Spleen (tissue), 11 donors: ENCODE data around the gene ARVCF. TPM values are rescaled to one million over a fixed set of nuclear protein-coding genes. Genes with fewer than 3 reads are reported as not detected.

Source experiments
- DNase-seq: peaks from one replicate; pipeline ENCODE4 v3.0.0-alpha.2; 2020
- H3K27ac ChIP-seq, 8 donors: fragments of 200-600 bp; sonication (generic) in 7 of 8; 1 replicate in 4 of 8; 2 replicates in 4 of 8; pipeline versions ENCODE4 v1.5.0 to v1.8.0; 2016 to 2021; ENCODE audit warnings: inconsistent platforms in 4 of 8, mild to moderate bottlenecking in 4 of 8, moderate library complexity in 1 of 8
- H3K27me3 ChIP-seq, 7 donors: fragments of 200-600 bp; sonication (generic) in 6 of 7; replicated peaks in 1 of 7; 1 replicate in 4 of 7; 2 replicates in 3 of 7; pipeline versions ENCODE4 v1.5.0 to v1.8.0; 2016 to 2021; ENCODE audit warnings: inconsistent platforms in 3 of 7, mild to moderate bottlenecking in 1 of 7
- H3K36me3 ChIP-seq, 6 donors: fragments of 200-600 bp; sonication (generic) in 5 of 6; 1 replicate in 4 of 6; 2 replicates in 2 of 6; pipeline versions ENCODE4 v1.5.0 to v1.8.0; 2016 to 2021; ENCODE audit warnings: inconsistent platforms in 2 of 6
- H3K4me1 ChIP-seq, 6 donors: fragments of 200-600 bp; sonication (generic) in 5 of 6; 1 replicate in 3 of 6; 2 replicates in 3 of 6; pipeline versions ENCODE4 v1.5.0 to v1.8.0; 2016 to 2021; ENCODE audit warnings: inconsistent platforms in 3 of 6
- H3K4me3 ChIP-seq, 8 donors: fragments of 200-600 bp; sonication (generic) in 7 of 8; 1 replicate in 4 of 8; 2 replicates in 4 of 8; pipeline versions ENCODE4 v1.5.0 to v1.8.0; 2016 to 2021; ENCODE audit warnings: inconsistent platforms in 4 of 8, mild to moderate bottlenecking in 4 of 8, moderate library complexity in 2 of 8
- H3K9me3 ChIP-seq, 8 donors: fragments of 200-600 bp; sonication (generic) in 7 of 8; 1 replicate in 4 of 8; 2 replicates in 4 of 8; pipeline versions ENCODE4 v1.5.0 to v1.8.0; 2016 to 2021; ENCODE audit warnings: inconsistent platforms in 4 of 8
- CTCF ChIP-seq, 11 experiments: fragments of 200-600 bp in 7 of 11; fragments of 450-650 bp in 4 of 11; sonication (generic) in 4 of 11; IDR thresholded peaks in 8 of 11; conservative IDR thresholded peaks in 3 of 11; 1 replicate in 7 of 11; 2 replicates in 4 of 11; pipeline versions ENCODE4 v1.4.0 to v1.8.0; 2016 to 2021; ENCODE audit warnings: antibody characterized with exemption in 11 of 11, inconsistent platforms in 4 of 11, mild to moderate bottlenecking in 1 of 11
- POLR2A ChIP-seq, 3 donors: fragments of 450-650 bp; IDR thresholded peaks; one replicate each; pipeline ENCODE4 v1.5.1; 2017; ENCODE audit warnings: antibody characterized with exemption in 3 of 3, mild to moderate bottlenecking in 1 of 3
- POLR2AphosphoS5 ChIP-seq, 3 donors: sonication (generic); formaldehyde crosslinking; IDR thresholded peaks; one replicate each; pipeline ENCODE4 v1.5.1; 2017; ENCODE audit warnings: antibody characterized with exemption in 3 of 3
- WGBS, 5 donors: extraction: QIAGEN DNeasy Blood & Tissue Kit in 3 of 5; methylation state at CpG; one replicate each; pipeline versions ENCODE4 v1.1.5 to v1.1.7; 2013 to 2018; 5-methylcytosine and 5-hydroxymethylcytosine counted together
- intact Hi-C: fragments of 100-400 bp; cut with DNase I; formaldehyde crosslinking; loops from one replicate; pipeline ENCODE4 v1.15.0; 2023; ENCODE audit warnings: low total_unique reads
- polyA plus RNA-seq, 3 donors: library from polyadenylated mRNA; stranded (reverse); fragments of 200-250 nt; gene quantifications; one replicate each; pipeline ENCODE4 v1.2.1, GENCODE V29; 2013
- total RNA-seq, 7 donors: library from RNA; depleted of rRNA in 3 of 7; stranded (reverse); fragments of >200 nt in 3 of 7; fragmentation: NEBNext Ultra II Directional in 4 of 7; extraction: Animal tissue kit (Norgen Biotek cat#: 25700) in 4 of 7; gene quantifications; one replicate each; pipeline versions ENCODE4 v1.1.0 to v1.2.1, GENCODE V29; 2016 to 2021
- donor health status: healthy with polysubstance abuse.
- donor health status: DM: no; HTN: no; CAD: no; lungs with moderate emphysema.
- donor health status: DM: no; HTN: no; CAD: no.
- donor health status: Bipolar disorder and iron deficiency.
- donor health status: healthy.
- donor health status: DM: no; HTN: no; CAD: no.
- donor health status: DM: yes; HTN: yes; CAD: no.

The ARVCF gene
- total and polyA plus RNA-seq, 10 donors = 9.4 to 96.7 (median 27.6) TPM

DNA sequence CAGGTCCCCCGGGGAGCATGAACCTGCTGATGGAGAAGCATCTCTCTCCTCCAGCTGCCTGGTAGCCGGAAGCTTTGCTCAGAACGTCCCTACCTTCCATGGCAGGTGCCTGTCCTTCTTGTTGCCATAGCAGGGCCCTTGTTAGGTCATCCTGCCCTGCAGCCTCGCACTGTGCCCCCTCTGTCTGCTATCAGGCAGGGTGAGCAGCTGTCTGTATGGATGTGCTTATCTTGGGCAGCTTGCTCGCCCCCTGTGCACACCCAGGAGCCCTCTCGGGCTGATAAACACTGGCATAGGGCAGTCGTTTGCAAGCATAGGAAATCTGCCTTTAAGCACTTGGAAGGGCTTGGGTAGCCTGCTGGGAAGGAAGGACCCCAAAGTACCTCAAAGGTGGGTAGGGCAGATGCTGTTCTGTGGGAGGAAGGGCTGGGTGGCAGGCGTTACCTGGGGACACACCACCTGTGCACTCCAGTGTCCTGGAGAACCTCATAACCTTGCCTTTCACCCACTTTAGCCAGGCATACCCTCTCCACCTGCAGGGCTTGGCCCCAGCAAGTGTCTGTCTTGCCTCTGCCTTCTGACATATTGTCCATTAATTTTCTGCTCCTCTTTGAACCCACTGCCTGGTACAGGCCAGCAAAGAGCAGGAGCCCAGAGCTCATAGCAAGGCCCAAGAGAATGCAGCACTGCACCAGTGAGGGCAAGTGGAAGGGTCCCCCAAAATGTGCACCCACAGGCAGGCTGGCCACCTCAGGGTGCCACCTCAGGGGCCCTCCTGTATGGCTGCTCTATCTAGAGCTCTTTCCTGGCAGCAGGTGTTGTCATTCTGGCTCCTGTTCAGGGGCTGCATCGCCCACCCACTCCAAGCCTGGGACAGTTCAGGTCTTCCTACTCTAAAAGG is 83.0 kb downstream of the ARVCF start:
- intact Hi-C loops = no loop called here
- Histone ChIP-seq H3K27me3 (no peaks in the 10 kb centered on the region), H3K4me3 (no peak overlapping the region), H3K9me3 (peaks cover 0 to 19% (median 16%) of the 10 kb centered on the region in 8 donors), H3K27ac (peak overlapping the region in 2 of 8 donors; percentile 44 to 48), H3K4me1 (peaks cover 0 to 35% (median 11%) of the 10 kb centered on the region in 6 donors), H3K36me3 (peaks cover 0 to 50% (median 0%) of the 10 kb centered on the region in 6 donors)
- DNase-seq = peak; percentile 31
- peak in 1 of 3 donors; percentile 7 for TF ChIP-seq POLR2AphosphoS5 (IDR thresholded peaks at IDR 0.05)
- TF ChIP-seq POLR2A (IDR thresholded peaks at IDR 0.05) = no peak
- WGBS, 5 donors = 79 to 94% (median 90%) methylated on average over 5 to 9 of the region's 9 CpGs

GRCh38 chr22:19932367-19933206 is 84.0 kb downstream of the ARVCF start:
- 60 to 67% (median 67%) methylated on average over 11 to 12 of the region's 12 CpGs for WGBS, 5 donors
- Histone ChIP-seq H3K27me3 (no peaks in the 10 kb centered on the region), H3K36me3 (peaks cover 0 to 50% (median 0%) of the 10 kb centered on the region in 6 donors), H3K27ac (peak overlapping the region in 3 of 8 donors; percentile 6 to 48 (median 44)), H3K4me1 (peaks cover 0 to 25% (median 11%) of the 10 kb centered on the region in 6 donors), H3K4me3 (no peak overlapping the region), H3K9me3 (peaks cover 0 to 19% (median 16%) of the 10 kb centered on the region in 8 donors)
- DNase-seq = peak; percentile 66
- TF ChIP-seq CTCF (IDR thresholded peaks at IDR 0.05 in 8 of 11, conservative IDR thresholded peaks at IDR 0.05 in 3 of 11) = no peak
- peak in 2 of 3 donors; percentile 35 to 57 for TF ChIP-seq POLR2AphosphoS5 (IDR thresholded peaks at IDR 0.05)
- no peak for TF ChIP-seq POLR2A (IDR thresholded peaks at IDR 0.05)
- intact Hi-C loops = no loop called here

DNA sequence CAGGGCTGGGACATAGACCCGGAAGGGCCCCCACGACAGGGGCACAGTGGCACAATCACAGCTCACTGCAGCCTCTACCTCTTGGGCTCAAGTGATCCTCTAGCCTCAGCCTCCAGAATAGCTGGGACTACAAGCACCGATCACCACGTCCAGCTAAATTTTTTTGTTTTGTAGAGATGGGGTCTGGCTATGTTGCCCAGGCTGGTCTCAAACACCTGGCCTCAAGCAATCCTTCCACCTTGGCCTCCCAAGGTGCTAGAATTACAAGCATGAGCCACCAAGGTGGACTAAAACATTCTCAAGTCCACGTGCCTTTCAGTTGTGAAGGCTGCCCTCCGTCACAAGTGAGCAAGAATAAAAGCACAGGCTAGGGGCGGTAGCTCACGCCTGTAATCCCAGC is 85.1 kb downstream of the ARVCF start:
- no peaks in the 10 kb centered on the region for H3K27me3 ChIP-seq
- no peak overlapping the region for H3K27ac ChIP-seq
- H3K36me3 ChIP-seq = peaks cover 0 to 43% (median 0%) of the 10 kb centered on the region in 6 donors
- H3K4me1 ChIP-seq = peaks cover 0 to 19% (median 11%) of the 10 kb centered on the region in 6 donors
- intact Hi-C loops = no loop called here
- TF ChIP-seq POLR2A (IDR thresholded peaks at IDR 0.05) (no peak), CTCF (IDR thresholded peaks at IDR 0.05 in 8 of 11, conservative IDR thresholded peaks at IDR 0.05 in 3 of 11) (no peak), POLR2AphosphoS5 (IDR thresholded peaks at IDR 0.05) (no peak)
- no peak overlapping the region for H3K4me3 ChIP-seq
- WGBS, 5 donors = 92 to 98% (median 96%) methylated on average over 8 of the region's 8 CpGs
- DNase-seq = no peak
- H3K9me3 ChIP-seq = peaks cover 0 to 17% (median 16%) of the 10 kb centered on the region in 8 donors
